Lower lobe of right lung (tissue), 2 donors: Measurements from ENCODE around the gene PTPRK. TPM values are rescaled to one million over a fixed set of nuclear protein-coding genes. Genes with fewer than 3 reads are reported as not detected.

Experiments
- ATAC-seq, 2 donors: fragments of 200-7000 bp; cut with Tn5 transposase; one replicate each; pipeline ENCODE4 v1.9.1; 2020 to 2022; ENCODE audit warnings: mild to moderate bottlenecking in 2 of 2, moderate library complexity in 2 of 2
- DNase-seq: peaks from one replicate; pipeline ENCODE4 v3.0.0-alpha.2; 2020
- H3K27ac ChIP-seq: fragments of 200-600 bp; one replicate; pipeline ENCODE4 v1.8.0; 2022
- H3K27me3 ChIP-seq: fragments of 200-600 bp; one replicate; pipeline ENCODE4 v1.8.0; 2022; ENCODE audit warnings: low read depth
- H3K36me3 ChIP-seq: fragments of 200-600 bp; one replicate; pipeline ENCODE4 v1.8.0; 2022; ENCODE audit warnings: mild to moderate bottlenecking
- H3K4me1 ChIP-seq: fragments of 200-600 bp; one replicate; pipeline ENCODE4 v1.8.0; 2022
- H3K4me3 ChIP-seq: fragments of 200-600 bp; one replicate; pipeline ENCODE4 v1.8.0; 2022; ENCODE audit warnings: mild to moderate bottlenecking
- H3K9me3 ChIP-seq: fragments of 200-600 bp; one replicate; pipeline ENCODE4 v1.8.0; 2022
- intact Hi-C: fragments of 100-400 bp; cut with DNase I; formaldehyde crosslinking; loops from one replicate; pipeline ENCODE4 v1.11.0; 2022
- total RNA-seq: library from RNA; stranded (reverse); fragmentation: NEBNext Ultra II Directional; extraction: Animal tissue kit (Norgen Biotek cat#: 25700); gene quantifications from one replicate; pipeline ENCODE4 v1.2.1, GENCODE V29; 2021
- TF ChIP-seq, protein P1 (sequence below): fragments of 200-600 bp; IDR thresholded peaks from one replicate; pipeline ENCODE4 v1.8.0; 2022; ENCODE audit warnings: antibody characterized with exemption, mild to moderate bottlenecking
- donor health status: DM: no; HTN: yes; CAD: no; lungs with severe emphysema.

PTPRK gene
- total RNA-seq, 1 donor from 2014 or later: 62.7 TPM

DNA sequence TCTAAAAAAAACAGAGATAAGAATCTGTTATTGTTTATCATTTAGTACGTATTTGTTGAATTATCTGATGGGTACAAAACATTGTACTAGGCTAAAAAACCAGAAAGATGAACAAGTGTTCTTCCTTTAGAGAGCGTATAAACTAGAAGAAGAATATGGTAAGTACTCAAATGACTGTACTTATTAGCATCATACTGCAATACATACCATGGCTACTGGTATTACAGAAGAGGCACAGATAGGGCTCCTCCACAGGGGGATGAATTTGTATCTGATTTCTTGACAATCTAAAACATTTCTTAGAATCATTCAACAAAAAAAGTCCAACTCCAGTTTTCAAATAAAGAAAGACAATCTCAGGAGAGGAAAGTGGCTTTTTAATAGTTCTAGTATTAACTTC is 501.6 kb downstream of the PTPRK start:
- ATAC-seq (no peak), DNase-seq (no peak)
- TF ChIP-seq, protein P1, sequence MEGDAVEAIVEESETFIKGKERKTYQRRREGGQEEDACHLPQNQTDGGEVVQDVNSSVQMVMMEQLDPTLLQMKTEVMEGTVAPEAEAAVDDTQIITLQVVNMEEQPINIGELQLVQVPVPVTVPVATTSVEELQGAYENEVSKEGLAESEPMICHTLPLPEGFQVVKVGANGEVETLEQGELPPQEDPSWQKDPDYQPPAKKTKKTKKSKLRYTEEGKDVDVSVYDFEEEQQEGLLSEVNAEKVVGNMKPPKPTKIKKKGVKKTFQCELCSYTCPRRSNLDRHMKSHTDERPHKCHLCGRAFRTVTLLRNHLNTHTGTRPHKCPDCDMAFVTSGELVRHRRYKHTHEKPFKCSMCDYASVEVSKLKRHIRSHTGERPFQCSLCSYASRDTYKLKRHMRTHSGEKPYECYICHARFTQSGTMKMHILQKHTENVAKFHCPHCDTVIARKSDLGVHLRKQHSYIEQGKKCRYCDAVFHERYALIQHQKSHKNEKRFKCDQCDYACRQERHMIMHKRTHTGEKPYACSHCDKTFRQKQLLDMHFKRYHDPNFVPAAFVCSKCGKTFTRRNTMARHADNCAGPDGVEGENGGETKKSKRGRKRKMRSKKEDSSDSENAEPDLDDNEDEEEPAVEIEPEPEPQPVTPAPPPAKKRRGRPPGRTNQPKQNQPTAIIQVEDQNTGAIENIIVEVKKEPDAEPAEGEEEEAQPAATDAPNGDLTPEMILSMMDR: no peak
- Histone ChIP-seq H3K27ac (no peak overlapping the region), H3K36me3 (no peaks in the 10 kb centered on the region), H3K4me3 (no peak overlapping the region), H3K4me1 (no peaks in the 10 kb centered on the region), H3K9me3 (no peaks in the 10 kb centered on the region), H3K27me3 (no peaks in the 10 kb centered on the region)
- intact Hi-C loops: no loop called here

DNA sequence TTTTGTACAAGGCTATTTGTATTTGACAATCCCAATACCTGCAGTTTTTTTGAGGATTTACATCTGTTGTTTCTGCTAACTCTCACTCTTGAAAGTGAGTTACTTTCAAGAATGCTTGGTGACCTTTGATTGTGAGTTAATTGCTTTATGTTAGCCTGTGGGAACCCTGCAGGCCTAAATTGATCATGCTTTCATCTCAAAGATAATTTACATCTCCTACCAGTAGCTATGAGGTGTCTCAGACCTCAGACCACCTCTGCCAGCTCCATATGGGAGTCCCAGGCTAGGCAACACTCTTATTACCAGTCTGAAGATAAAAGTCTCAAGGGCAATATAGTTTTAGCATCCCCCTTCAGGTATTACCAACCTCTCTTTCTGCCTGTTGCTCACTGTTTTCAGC is 503.1 kb downstream of the PTPRK start:
- no peaks in the 10 kb centered on the region for H3K36me3 ChIP-seq
- H3K4me1 ChIP-seq: no peaks in the 10 kb centered on the region
- no peaks in the 10 kb centered on the region for H3K9me3 ChIP-seq
- ATAC-seq (no peak), DNase-seq (no peak)
- intact Hi-C loops: no loop called here
- TF ChIP-seq, protein P1: no peak
- H3K27ac ChIP-seq: no peak overlapping the region
- no peak overlapping the region for H3K4me3 ChIP-seq
- H3K27me3 ChIP-seq: no peaks in the 10 kb centered on the region

DNA sequence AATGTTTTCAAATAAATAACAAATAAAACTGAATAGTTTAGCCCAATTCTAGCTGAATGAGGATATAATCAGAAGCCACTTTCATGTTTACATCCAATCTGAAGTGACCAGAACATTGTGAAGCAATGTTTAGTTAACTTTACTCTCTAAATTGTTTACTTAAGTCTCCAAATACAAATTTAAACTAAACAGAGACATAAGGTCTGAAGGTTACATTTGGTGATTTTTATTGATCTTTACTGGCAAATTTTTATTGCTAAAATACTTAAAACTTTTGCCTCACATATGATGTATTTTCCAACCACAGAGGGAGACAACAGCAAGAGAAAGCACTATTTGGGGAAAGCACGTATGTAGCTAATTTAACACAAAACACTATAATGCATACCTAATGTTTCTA is 512.7 kb downstream of the PTPRK start:
- Histone ChIP-seq H3K4me1 (no peaks in the 10 kb centered on the region), H3K27ac (no peak overlapping the region), H3K36me3 (no peaks in the 10 kb centered on the region), H3K27me3 (no peaks in the 10 kb centered on the region), H3K4me3 (no peak overlapping the region), H3K9me3 (no peaks in the 10 kb centered on the region)
- intact Hi-C loops: no loop called here
- DNase-seq: no peak
- ATAC-seq: no peak
- TF ChIP-seq, protein P1: no peak

- ATAC-seq (no peak), DNase-seq (no peak)
- TF ChIP-seq, protein P1: no peak
- H3K27me3 ChIP-seq: no peaks in the 10 kb centered on the region
- H3K9me3 ChIP-seq: no peaks in the 10 kb centered on the region
- H3K4me1 ChIP-seq: no peaks in the 10 kb centered on the region
- no peaks in the 10 kb centered on the region for H3K36me3 ChIP-seq
- intact Hi-C loops: no loop called here
- H3K4me3 ChIP-seq: no peak overlapping the region
- H3K27ac ChIP-seq: no peak overlapping the region
Measured at GRCh38 chr6:128005009-128005408, 515.4 kb downstream of the PTPRK start.

DNA sequence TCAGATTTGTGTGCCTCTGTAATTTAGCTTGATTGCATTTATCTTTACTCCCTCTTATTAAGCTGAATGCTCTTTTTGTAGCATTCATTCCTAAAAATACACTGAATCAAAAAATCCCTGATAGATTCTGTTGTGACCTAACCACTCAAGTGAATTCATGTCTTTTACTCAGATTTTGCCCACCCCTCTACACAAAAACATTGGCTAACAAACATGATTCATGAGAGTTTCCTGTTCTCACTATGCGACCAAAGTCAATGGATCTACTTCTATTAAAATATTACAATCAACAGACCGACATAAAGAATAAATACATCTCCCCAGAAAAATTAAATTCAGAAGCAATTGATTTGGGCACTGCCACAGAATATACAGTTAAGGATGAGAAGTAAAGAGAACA is 520.0 kb downstream of the PTPRK start:
- Histone ChIP-seq H3K27me3 (no peaks in the 10 kb centered on the region), H3K4me1 (no peaks in the 10 kb centered on the region), H3K4me3 (no peak overlapping the region), H3K27ac (no peak overlapping the region), H3K9me3 (no peaks in the 10 kb centered on the region), H3K36me3 (no peaks in the 10 kb centered on the region)
- no peak for DNase-seq
- no peak for ATAC-seq
- TF ChIP-seq, protein P1: no peak
- intact Hi-C loops: no loop called here

DNA sequence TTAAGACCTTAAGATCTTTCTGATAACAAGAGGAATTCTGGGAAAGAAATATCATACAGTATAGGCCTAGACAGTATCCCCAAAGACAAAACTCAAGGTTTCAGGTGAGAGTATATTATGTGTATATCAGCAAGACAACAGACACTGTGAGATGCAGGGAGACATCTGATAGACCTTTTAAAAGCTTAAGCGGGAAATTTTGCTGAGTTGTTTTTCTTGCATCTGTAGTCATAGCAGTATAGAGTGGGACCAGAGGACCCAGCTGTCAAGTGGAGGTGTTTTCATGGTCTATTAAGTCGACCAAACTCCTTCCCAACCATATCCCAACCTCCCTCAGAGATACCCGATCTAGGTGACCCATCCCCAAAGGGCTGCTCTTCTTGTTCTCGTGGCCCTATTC is 521.4 kb downstream of the PTPRK start:
- Histone ChIP-seq H3K36me3 (no peaks in the 10 kb centered on the region), H3K9me3 (no peaks in the 10 kb centered on the region), H3K4me3 (no peak overlapping the region), H3K27ac (no peak overlapping the region), H3K4me1 (no peaks in the 10 kb centered on the region), H3K27me3 (no peaks in the 10 kb centered on the region)
- no peak for ATAC-seq
- no peak for DNase-seq
- intact Hi-C loops: no loop called here
- TF ChIP-seq, protein P1: no peak
